ENCODE results near the gene CREG1. TPM values are rescaled to one million over a fixed set of nuclear protein-coding genes. Genes with fewer than 3 reads are reported as not detected.

CREG1 gene
- total and polyA plus RNA-seq, 7 donors = 19.2 to 118 (median 35.5) TPM

- Histone ChIP-seq H3K4me3 (no peak overlapping the region), H3K27ac (no peak overlapping the region), H3K4me1 (no peaks in the 10 kb centered on the region), H3K27me3 (ENCODE audit: insufficient read depth in 3 of 3, low read length in 2 of 3) (no peaks in the 10 kb centered on the region), H3K9me3 (peaks cover 5% of the 10 kb centered on the region), H3K36me3 (ENCODE audit: insufficient read depth in 1 of 2, low read depth in 1 of 2) (no peaks in the 10 kb centered on the region)
- TF ChIP-seq, protein P1, sequence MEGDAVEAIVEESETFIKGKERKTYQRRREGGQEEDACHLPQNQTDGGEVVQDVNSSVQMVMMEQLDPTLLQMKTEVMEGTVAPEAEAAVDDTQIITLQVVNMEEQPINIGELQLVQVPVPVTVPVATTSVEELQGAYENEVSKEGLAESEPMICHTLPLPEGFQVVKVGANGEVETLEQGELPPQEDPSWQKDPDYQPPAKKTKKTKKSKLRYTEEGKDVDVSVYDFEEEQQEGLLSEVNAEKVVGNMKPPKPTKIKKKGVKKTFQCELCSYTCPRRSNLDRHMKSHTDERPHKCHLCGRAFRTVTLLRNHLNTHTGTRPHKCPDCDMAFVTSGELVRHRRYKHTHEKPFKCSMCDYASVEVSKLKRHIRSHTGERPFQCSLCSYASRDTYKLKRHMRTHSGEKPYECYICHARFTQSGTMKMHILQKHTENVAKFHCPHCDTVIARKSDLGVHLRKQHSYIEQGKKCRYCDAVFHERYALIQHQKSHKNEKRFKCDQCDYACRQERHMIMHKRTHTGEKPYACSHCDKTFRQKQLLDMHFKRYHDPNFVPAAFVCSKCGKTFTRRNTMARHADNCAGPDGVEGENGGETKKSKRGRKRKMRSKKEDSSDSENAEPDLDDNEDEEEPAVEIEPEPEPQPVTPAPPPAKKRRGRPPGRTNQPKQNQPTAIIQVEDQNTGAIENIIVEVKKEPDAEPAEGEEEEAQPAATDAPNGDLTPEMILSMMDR (IDR thresholded peaks at IDR 0.05) = no peak
- intact Hi-C loops (cut with DNase I) = no loop called here
- DNase-seq (no peak), ATAC-seq (no peak)
- 49 to 78% (median 78%) methylated on average over 9 of the region's 9 CpGs for WGBS, 3 donors
Observed at GRCh38 chr1:167524651-167525050, 28.9 kb downstream of the CREG1 start.

DNA sequence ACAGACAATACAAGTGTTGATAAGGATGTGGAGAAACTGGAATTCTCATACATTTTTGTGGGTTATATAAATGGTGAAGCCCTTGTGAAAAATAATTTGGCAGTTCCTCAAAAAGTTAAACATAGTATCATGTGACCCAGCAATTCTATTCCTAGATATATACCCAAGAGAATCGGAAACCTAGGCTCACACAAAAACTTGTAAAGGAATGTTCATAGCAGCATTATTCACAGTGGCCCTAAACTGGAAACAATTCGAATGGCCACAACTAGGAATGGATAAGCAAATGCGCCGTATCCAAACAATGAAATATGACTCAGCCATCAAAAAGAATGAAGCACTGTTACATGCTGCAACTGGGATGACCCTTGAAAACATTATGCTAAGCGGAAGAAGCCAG is 31.3 kb downstream of the CREG1 start:
- no peak for DNase-seq
- Histone ChIP-seq H3K4me1 (no peaks in the 10 kb centered on the region), H3K27ac (no peak overlapping the region), H3K36me3 (ENCODE audit: insufficient read depth in 1 of 2, low read depth in 1 of 2) (no peaks in the 10 kb centered on the region), H3K4me3 (no peak overlapping the region), H3K27me3 (ENCODE audit: insufficient read depth in 3 of 3, low read length in 2 of 3) (peaks cover 0 to 2% (median 0%) of the 10 kb centered on the region in 3 donors), H3K9me3 (peaks cover 5% of the 10 kb centered on the region)
- ATAC-seq = no peak
- intact Hi-C loops (cut with DNase I) = no loop called here
- WGBS, 3 donors = 86 to 89% (median 87%) methylated on average over 5 of the region's 5 CpGs
- TF ChIP-seq, protein P1 (IDR thresholded peaks at IDR 0.05) = no peak

DNA sequence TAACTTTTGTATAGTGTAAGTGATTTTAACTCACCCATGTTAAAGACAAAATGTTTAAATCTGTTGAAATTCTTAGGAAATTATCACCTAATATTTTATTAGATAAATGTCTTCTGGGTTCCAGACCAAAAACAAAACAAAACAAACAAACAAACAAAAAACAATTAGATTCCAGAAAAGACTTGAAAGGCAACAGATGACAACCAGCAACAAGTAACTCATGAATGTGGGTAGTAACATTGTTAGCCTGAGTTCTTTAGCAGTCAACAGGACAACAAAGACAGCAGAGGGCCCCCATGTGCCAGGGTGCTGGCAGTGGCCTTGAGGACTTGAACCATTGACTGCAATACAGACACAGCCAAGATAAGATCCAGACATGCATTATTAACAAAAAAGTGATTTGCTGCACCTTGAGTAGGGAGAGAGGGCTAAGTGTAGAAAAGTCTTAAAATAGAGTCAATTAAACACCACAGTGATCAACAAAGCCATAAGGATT is 32.8 kb downstream of the CREG1 start:
- peaks cover 5% of the 10 kb centered on the region for H3K9me3 ChIP-seq
- intact Hi-C loops (cut with DNase I) = no loop called here
- no peaks in the 10 kb centered on the region for H3K4me1 ChIP-seq
- DNase-seq (no peak), ATAC-seq (no peak)
- peaks cover 0 to 2% (median 0%) of the 10 kb centered on the region in 3 donors for H3K27me3 ChIP-seq (ENCODE audit: insufficient read depth in 3 of 3, low read length in 2 of 3)
- H3K4me3 ChIP-seq = no peak overlapping the region
- H3K36me3 ChIP-seq (ENCODE audit: insufficient read depth in 1 of 2, low read depth in 1 of 2) = no peaks in the 10 kb centered on the region
- H3K27ac ChIP-seq = no peak overlapping the region
- TF ChIP-seq, protein P1 (IDR thresholded peaks at IDR 0.05) = no peak

DNA sequence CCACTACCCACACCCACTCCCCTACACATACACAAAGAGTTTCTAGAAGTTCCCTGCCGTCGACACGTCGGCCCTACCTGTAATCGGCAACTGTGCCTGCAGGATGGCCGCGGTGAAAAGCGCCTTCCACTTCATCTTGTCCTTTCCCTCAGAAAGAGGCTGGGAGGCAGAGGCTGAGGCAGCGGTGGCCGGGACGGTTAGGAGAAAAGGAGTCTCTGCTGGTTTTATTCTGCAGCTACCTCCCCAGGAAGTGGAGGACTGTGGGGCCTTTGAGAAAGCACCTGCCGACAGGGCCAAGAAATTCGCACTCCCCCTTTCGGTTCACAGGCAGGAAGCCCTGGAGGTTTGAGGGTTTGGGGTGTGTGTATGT is 35.2 kb downstream of the CREG1 start, which contains the start of gene CD247:
CD247 (minus strand) TSS at position 199 of the 370 bp plus-strand sequence; CDS start at position 135, 64 bp downstream.
- peaks cover 5% of the 10 kb centered on the region for H3K9me3 ChIP-seq
- H3K4me1 ChIP-seq = no peaks in the 10 kb centered on the region
- DNase-seq = no peak
- H3K27ac ChIP-seq = no peak within 1 kb of the TSS
- H3K36me3 ChIP-seq (ENCODE audit: insufficient read depth in 1 of 2, low read depth in 1 of 2) = no peaks in the 10 kb centered on the region
- peaks cover 0 to 2% (median 0%) of the 10 kb centered on the region in 3 donors for H3K27me3 ChIP-seq (ENCODE audit: insufficient read depth in 3 of 3, low read length in 2 of 3)
- ATAC-seq = no peak
- 90 to 91% (median 90%) methylated on average over 14 of the region's 14 CpGs for WGBS, 3 donors
- intact Hi-C loops (cut with DNase I) = no loop called here
- no peak within 1 kb of the TSS for H3K4me3 ChIP-seq
- TF ChIP-seq, protein P1 (IDR thresholded peaks at IDR 0.05) = no peak
